ENCODE data around the gene NTN3. TPM values are rescaled to one million over a fixed set of nuclear protein-coding genes. Genes with fewer than 3 reads are reported as not detected.

NTN3 gene
- total RNA-seq, 2 experiments from 2014 or later: not detected

GRCh38 chr16:2518823-2519710, 48.0 kb downstream of the NTN3 start:
- DNase-seq (peak in 1 of 14 experiments; percentile 57), ATAC-seq (ENCODE audit: poor library complexity) (no peak)
- TF ChIP-seq CTCF (IDR thresholded peaks at IDR 0.05): no peak
- Mint-ChIP-seq H3K36me3 (ENCODE audit: low read depth) (peaks cover 78% of the 10 kb centered on the region), H3K27ac (peak overlapping the region; percentile 100), H3K9me3 (no peaks in the 10 kb centered on the region), H3K4me1 (ENCODE audit: low read depth) (peaks cover 73% of the 10 kb centered on the region), H3K27me3 (peaks cover 6% of the 10 kb centered on the region), H3K4me3 (peak overlapping the region; percentile 90)
- Histone ChIP-seq H3K27ac (ENCODE audit: low read depth in 1 of 2, low read length in 2 of 2) (peak overlapping the region; percentile 44 to 59), H3K36me3 (ENCODE audit: insufficient read depth, low read length) (peaks cover 29% of the 10 kb centered on the region), H3K4me3 (ENCODE audit: low read length) (no peak overlapping the region), H3K4me1 (ENCODE audit: insufficient read depth, low read length) (peaks cover 71% of the 10 kb centered on the region), H3K27me3 (ENCODE audit: control insufficient read depth in 1 of 2, insufficient read depth in 2 of 2, low read length in 2 of 2) (no peaks in the 10 kb centered on the region), H3K9me3 (ENCODE audit: control insufficient read depth in 1 of 2, insufficient read depth in 1 of 2, low read length in 2 of 2) (no peaks in the 10 kb centered on the region)
- CTCF ChIA-PET: no interaction called here
- POLR2A ChIA-PET: interaction anchor here (1.1 to 4.0 kb wide), 6 partner anchors 13 to 692 kb away, joined by 3 to 135 read pairs (median 8); partner anchors contain the start of genes CEMP1, KCTD5 and PDPK1
- intact Hi-C loops (cut with DNase I, micrococcal nuclease): no loop called here

- intact Hi-C loops (cut with DNase I, micrococcal nuclease): loop anchor here (1.0 to 2.0 kb wide), 2 partner anchors 13 to 17 kb away; no protein-coding TSS in a partner anchor
- H3K36me3 ChIP-seq (ENCODE audit: insufficient read depth, low read length): peaks cover 35% of the 10 kb centered on the region
- peak overlapping the region; percentile 22 for H3K4me3 ChIP-seq (ENCODE audit: low read length)
- TF ChIP-seq CTCF (IDR thresholded peaks at IDR 0.05): no peak
- Mint-ChIP-seq H3K4me3 (peak overlapping the region; percentile 90), H3K27me3 (peaks cover 6% of the 10 kb centered on the region), H3K9me3 (no peaks in the 10 kb centered on the region), H3K36me3 (ENCODE audit: low read depth) (peaks cover 81% of the 10 kb centered on the region), H3K27ac (peak overlapping the region; percentile 100), H3K4me1 (ENCODE audit: low read depth) (peaks cover 76% of the 10 kb centered on the region)
- DNase-seq (peak in 1 of 14 experiments; percentile 56), ATAC-seq (ENCODE audit: poor library complexity) (no peak)
- H3K27me3 ChIP-seq (ENCODE audit: control insufficient read depth in 1 of 2, insufficient read depth in 2 of 2, low read length in 2 of 2): no peaks in the 10 kb centered on the region
- ChIA-PET CTCF (interaction anchor here (0.6 to 1.6 kb wide), 3 partner anchors 11 to 179 kb away, joined by 3 to 5 read pairs (median 4); partner anchors contain the start of genes ABCA3, CEMP1 and PDPK1), POLR2A (interaction anchor here (0.5 to 4.0 kb wide), 13 partner anchors 12 to 692 kb away, joined by 3 to 135 read pairs (median 4); partner anchors contain the start of genes CCNF, CEMP1, ECI1 and KCTD5)
- peaks cover 69% of the 10 kb centered on the region for H3K4me1 ChIP-seq (ENCODE audit: insufficient read depth, low read length)
- H3K27ac ChIP-seq (ENCODE audit: low read depth in 1 of 2, low read length in 2 of 2): peak overlapping the region; percentile 44 to 59
- no peaks in the 10 kb centered on the region for H3K9me3 ChIP-seq (ENCODE audit: control insufficient read depth in 1 of 2, insufficient read depth in 1 of 2, low read length in 2 of 2)
Measured at GRCh38 chr16:2519711-2520080, 48.6 kb downstream of the NTN3 start.

- Mint-ChIP-seq H3K36me3 (ENCODE audit: low read depth) (peaks cover 80% of the 10 kb centered on the region), H3K27ac (peak within 1 kb of the TSS; percentile 100), H3K4me3 (peak within 1 kb of the TSS; percentile 98), H3K9me3 (no peaks in the 10 kb centered on the region), H3K4me1 (ENCODE audit: low read depth) (peaks cover 71% of the 10 kb centered on the region), H3K27me3 (peaks cover 6% of the 10 kb centered on the region)
- peak within 1 kb of the TSS; percentile 67 for H3K4me3 ChIP-seq (ENCODE audit: low read length)
- ChIA-PET POLR2A (interaction anchor here (0.5 to 4.0 kb wide), 16 partner anchors 12 to 693 kb away, joined by 3 to 135 read pairs (median 4); partner anchors contain the start of genes CCNF, CEMP1, ECI1 and KCTD5), CTCF (interaction anchor here (0.6 to 1.6 kb wide), 3 partner anchors 11 to 180 kb away, joined by 3 to 5 read pairs (median 4); partner anchors contain the start of genes ABCA3, CEMP1 and PDPK1)
- peaks cover 40% of the 10 kb centered on the region for H3K36me3 ChIP-seq (ENCODE audit: insufficient read depth, low read length)
- H3K9me3 ChIP-seq (ENCODE audit: control insufficient read depth in 1 of 2, insufficient read depth in 1 of 2, low read length in 2 of 2): no peaks in the 10 kb centered on the region
- peak within 1 kb of the TSS; percentile 68 to 79 for H3K27ac ChIP-seq (ENCODE audit: low read depth in 1 of 2, low read length in 2 of 2)
- DNase-seq (peak; percentile 80 to 97 (median 88)), ATAC-seq (ENCODE audit: poor library complexity) (peak; percentile 69)
- no peak for TF ChIP-seq CTCF (IDR thresholded peaks at IDR 0.05)
- no peaks in the 10 kb centered on the region for H3K27me3 ChIP-seq (ENCODE audit: control insufficient read depth in 1 of 2, insufficient read depth in 2 of 2, low read length in 2 of 2)
- peaks cover 63% of the 10 kb centered on the region for H3K4me1 ChIP-seq (ENCODE audit: insufficient read depth, low read length)
- intact Hi-C loops (cut with DNase I, micrococcal nuclease): loop anchor here (1.0 to 2.0 kb wide), 2 partner anchors 12 to 17 kb away; no protein-coding TSS in a partner anchor
Measured at GRCh38 chr16:2520097-2520783, 49.1 kb downstream of the NTN3 start, which contains the start of gene AMDHD2. TSS of gene AMDHD2 (plus strand) at chr16:2520371. CDS start at chr16:2520459, 88 bp downstream.

Data from CD4-positive, alpha-beta T cell (primary cell).